ENCODE measurements around the gene FARP2. TPM values are rescaled to one million over a fixed set of nuclear protein-coding genes. Genes with fewer than 3 reads are reported as not detected.

Gene FARP2
- total and polyA plus RNA-seq, 10 of the 15 experiments (the other 5 are each of a cell fraction or from before 2014, with no cell fraction given) = 5.5 to 67.5 (median 36.8) TPM

DNA sequence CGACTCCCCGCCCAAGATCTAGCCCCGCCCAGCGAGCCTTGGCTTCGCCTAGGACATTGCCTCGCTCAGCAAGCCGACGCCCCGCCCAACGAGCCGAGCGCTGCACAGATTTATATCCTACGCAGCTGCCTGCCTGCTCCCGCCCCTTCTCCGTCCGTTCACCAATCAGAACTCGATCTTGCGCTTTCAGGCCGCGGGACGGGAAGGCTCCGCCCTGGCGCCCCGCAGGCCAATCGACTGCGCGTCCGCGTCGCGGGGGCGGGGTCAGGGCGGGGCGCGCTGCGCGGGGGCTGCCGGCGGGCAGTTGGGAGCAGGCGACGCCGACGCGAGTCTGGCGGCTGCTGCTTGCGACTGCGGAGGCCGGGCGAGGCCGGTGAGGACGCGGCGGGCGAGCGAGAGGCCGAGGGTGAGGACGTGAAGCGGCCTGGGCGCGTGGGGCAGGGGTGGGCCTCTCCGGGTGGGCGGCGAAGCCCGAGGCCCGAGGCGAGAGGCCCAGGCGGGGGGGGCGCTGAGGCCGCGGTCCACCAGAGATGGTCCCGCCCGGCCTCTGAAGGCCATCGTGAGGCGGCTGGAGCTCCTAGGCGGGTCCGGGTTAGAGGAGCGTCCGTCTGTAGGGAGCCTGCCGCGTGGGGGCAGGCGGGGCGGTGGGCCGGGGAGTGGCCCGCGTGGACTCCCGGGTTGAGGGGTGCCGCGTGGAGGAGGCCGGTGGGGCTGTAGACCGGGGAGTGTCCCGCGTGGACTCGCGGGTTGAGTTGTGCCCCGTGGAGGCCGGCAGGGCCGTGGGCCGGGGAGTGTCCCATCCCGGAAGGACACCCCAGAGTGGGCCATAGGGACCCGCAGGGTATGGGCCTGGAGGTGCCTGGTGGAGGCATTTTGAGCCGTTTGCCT, at the start of gene FARP2 (continued):
- TF ChIP-seq, protein P1, sequence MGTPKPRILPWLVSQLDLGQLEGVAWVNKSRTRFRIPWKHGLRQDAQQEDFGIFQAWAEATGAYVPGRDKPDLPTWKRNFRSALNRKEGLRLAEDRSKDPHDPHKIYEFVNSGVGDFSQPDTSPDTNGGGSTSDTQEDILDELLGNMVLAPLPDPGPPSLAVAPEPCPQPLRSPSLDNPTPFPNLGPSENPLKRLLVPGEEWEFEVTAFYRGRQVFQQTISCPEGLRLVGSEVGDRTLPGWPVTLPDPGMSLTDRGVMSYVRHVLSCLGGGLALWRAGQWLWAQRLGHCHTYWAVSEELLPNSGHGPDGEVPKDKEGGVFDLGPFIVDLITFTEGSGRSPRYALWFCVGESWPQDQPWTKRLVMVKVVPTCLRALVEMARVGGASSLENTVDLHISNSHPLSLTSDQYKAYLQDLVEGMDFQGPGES (IDR thresholded peaks at IDR 0.05) = 0 out of 2 replicates have a peak, but pooled peaks have one; percentile 24
- TF ChIP-seq SIN3A (IDR thresholded peaks at IDR 0.05; ENCODE audit: low read depth, low read length) = no peak
- TF ChIP-seq, protein P2, sequence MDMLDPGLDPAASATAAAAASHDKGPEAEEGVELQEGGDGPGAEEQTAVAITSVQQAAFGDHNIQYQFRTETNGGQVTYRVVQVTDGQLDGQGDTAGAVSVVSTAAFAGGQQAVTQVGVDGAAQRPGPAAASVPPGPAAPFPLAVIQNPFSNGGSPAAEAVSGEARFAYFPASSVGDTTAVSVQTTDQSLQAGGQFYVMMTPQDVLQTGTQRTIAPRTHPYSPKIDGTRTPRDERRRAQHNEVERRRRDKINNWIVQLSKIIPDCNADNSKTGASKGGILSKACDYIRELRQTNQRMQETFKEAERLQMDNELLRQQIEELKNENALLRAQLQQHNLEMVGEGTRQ (IDR thresholded peaks at IDR 0.05; ENCODE audit: borderline replicate concordance, low read depth, low read length) = no peak
- peak; percentile 67 for TF ChIP-seq LARP7 (IDR thresholded peaks at IDR 0.05)
- peak; percentile 76; the same call in 1 of the 2 replicates for TF ChIP-seq POLR2AphosphoS2 (IDR thresholded peaks at IDR 0.05; ENCODE audit: low read depth, low read length)
- TF ChIP-seq NBN (IDR thresholded peaks at IDR 0.05) = no peak
- peak; percentile 47 for TF ChIP-seq IKZF1 (conservative IDR thresholded peaks at IDR 0.05)
- TF ChIP-seq EGR1 (IDR thresholded peaks at IDR 0.05; ENCODE audit: borderline replicate concordance in 1 of 2, low read depth in 2 of 2, low read length in 2 of 2) = peak in 1 of 2 experiments; percentile 92; a peak in 2 of 3 replicates
- no peak for TF ChIP-seq CREM (IDR thresholded peaks at IDR 0.05; ENCODE audit: low read depth)
- peak; percentile 97 for TF ChIP-seq POLR2A (IDR thresholded peaks at IDR 0.05; ENCODE audit: low read depth, low read length)
- peak; percentile 94 for TF ChIP-seq POLR2AphosphoS5 (IDR thresholded peaks at IDR 0.05; ENCODE audit: low read length)
- TF ChIP-seq, protein P3, sequence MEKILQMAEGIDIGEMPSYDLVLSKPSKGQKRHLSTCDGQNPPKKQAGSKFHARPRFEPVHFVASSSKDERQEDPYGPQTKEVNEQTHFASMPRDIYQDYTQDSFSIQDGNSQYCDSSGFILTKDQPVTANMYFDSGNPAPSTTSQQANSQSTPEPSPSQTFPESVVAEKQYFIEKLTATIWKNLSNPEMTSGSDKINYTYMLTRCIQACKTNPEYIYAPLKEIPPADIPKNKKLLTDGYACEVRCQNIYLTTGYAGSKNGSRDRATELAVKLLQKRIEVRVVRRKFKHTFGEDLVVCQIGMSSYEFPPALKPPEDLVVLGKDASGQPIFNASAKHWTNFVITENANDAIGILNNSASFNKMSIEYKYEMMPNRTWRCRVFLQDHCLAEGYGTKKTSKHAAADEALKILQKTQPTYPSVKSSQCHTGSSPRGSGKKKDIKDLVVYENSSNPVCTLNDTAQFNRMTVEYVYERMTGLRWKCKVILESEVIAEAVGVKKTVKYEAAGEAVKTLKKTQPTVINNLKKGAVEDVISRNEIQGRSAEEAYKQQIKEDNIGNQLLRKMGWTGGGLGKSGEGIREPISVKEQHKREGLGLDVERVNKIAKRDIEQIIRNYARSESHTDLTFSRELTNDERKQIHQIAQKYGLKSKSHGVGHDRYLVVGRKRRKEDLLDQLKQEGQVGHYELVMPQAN (conservative IDR thresholded peaks at IDR 0.05) = peak; percentile 59

All from GM12878 (cell line).